Activated T-helper 1 cell treated with anti-CD3 and anti-CD28 coated beads, Interleukin-2, amount 50 U/mL, for 16 hours (primary cell): Measurements from ENCODE around the gene TSPAN9.

Experiments used
- DNase-seq, 2 donors: peaks; one replicate each; pipeline ENCODE4 v3.0.0-alpha.2; 2020; ENCODE audit warnings: low read depth in 1 of 2, low spot score in 1 of 2

TSPAN9 gene

DNA sequence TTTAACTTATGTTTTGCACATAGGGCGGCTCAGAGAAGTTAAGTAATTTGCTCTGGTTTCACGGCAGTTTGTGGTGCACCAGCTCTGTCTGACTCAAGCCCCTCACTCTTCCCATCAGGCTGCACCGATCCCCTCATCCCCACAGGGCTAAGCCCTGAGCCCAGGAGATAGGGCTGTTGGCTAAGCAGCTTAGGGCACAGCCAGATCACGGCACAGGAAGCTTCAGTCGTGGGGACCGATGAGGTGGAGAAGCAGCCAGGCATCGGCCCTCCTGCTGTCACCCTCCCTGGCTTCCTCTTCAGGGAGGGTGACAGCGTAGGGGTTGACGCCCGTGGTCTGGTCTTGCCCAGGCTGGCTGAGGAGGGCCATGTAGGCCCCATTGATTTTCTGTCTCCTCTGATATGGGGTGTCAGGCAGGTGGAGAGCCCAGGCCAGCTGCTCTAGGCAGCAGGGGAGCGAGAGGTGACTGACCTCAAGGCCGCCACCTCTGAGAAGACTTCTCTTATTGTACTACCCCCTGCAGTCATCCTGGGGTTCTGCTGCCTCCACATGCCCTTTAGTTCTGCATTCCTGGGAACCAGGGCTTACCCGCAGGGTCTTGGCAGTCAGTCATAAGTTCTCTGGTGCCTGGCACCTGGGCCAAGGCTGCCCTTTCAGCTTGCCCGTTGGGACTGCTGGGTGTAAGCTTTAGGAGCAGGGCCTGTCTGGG lies 166.4 kb downstream of the TSPAN9 start:
- DNase-seq, result no peak

DNA sequence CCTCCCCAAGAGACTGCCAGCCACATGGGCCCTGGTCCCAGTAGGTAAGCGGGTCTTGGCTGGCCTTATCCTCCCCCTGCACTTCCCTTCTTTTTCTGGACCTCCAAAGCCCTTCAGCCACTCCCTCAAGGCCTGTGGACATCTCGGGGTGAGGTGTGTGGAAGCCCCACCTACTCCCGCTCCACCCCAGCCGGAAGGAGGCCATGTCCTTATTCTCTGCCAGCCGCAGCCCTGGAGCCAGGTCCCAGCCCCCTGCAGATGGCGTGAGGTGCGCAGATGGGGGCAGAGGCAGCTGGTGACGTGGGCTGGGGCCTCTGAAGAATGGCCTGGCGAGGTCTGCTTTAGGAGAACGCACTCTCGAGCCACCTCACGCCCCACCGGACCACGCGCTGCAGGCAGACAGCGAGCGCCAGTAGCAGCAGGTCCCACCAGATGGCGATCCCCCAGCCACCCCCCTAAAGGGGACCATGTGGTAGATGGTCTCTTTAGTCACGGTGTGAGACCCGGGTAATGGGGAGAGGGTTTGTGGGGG lies 167.1 kb downstream of the TSPAN9 start:
- no peak for DNase-seq

- DNase-seq, result no peak
These were observed 169.1 kb downstream of the TSPAN9 start for GRCh38 chr12:3246253-3246652.

DNA sequence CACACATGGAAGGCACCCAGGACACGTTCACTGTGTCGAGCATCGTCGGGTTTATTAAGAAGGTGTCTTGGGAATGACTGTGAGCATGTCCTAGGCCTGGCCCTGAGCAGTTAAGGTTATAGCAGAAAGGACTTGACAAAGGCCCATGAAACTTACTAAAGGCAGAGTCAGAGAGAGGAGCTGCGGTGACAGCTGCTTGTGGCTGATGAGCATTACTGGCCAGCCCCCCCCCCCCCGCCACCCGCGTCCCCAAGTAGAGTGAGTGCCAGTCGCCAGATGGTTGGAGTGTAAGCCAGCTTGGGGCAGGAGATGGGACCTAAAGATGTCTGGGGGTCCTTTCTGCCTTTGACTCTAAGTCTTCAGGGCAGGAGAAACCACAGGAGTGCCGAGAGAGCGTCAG lies 169.9 kb downstream of the TSPAN9 start:
- DNase-seq, result no peak

- no peak for DNase-seq
These were observed 170.5 kb downstream of the TSPAN9 start for GRCh38 chr12:3247629-3248161.

GRCh38 chr12:3249081-3249800 lies 172.1 kb downstream of the TSPAN9 start:
- DNase-seq, result no peak

DNA sequence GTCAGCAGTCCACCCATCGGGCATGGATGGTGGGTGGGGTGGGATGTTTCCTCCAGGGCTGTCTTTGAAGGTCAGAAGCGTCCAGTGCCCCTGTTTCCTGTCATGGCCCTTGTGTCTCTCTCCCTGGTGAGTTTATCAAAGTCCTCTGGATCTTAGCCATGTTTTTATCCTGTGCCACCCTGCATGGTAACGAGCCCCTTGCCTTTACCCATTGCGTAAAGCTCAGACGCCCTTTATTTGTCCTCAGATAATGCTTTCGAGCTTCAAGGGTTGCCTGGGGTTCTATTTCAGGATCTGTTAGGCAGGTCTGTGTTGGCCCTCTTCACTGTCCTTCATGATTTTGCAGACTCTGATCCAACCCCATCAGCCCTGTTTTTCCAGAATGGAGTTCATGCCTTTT lies 172.9 kb downstream of the TSPAN9 start:
- no peak for DNase-seq

- DNase-seq, result no peak
These were observed 173.4 kb downstream of the TSPAN9 start for GRCh38 chr12:3250576-3250975.

- no peak for DNase-seq
These were observed 173.9 kb downstream of the TSPAN9 start for GRCh38 chr12:3251067-3251466.

DNA sequence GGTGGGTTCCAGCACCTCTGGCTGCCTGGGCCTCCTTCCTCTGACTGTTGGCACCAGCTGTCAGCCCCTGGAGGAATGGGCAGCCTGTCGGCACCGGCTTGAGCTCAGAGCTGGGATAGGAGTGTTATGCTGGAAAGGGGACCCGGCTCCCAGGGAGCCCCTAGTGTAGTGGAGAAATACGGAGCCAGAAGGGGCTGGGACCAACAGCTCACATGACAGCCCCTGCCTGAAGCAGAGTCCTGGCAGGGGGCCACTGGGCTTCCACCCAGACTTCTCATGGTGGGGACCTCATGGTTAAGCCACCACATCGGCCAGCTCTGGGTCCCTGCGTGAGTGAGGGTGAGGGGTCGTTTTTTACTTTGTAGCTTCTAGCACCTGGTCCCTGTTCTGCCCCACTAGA lies 174.5 kb downstream of the TSPAN9 start:
- no peak for DNase-seq

DNA sequence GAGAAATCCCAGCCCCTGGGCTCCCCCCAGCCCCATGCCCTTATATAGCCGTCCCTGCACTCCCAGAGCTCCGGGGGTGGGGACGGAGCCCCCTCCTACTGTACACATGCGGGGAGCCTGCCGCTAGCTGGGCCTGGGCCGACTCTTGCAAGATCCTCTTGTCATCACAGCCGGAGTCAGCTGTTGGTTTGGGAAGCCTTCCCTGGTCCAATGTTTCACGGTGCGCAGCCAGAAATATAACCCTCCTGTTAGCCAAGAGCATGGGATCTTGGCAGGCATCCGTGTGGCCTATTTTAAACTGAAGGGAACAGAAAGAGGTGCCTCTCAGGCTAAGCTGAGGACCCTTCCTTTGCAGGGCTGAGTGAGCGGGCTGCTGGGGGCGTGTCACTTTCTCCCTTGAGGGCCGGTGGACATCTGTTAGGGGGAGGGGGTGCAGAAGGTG lies 175.3 kb downstream of the TSPAN9 start:
- DNase-seq, result no peak

- DNase-seq, result no peak
These were observed 176.6 kb downstream of the TSPAN9 start for GRCh38 chr12:3253682-3254275.

DNA sequence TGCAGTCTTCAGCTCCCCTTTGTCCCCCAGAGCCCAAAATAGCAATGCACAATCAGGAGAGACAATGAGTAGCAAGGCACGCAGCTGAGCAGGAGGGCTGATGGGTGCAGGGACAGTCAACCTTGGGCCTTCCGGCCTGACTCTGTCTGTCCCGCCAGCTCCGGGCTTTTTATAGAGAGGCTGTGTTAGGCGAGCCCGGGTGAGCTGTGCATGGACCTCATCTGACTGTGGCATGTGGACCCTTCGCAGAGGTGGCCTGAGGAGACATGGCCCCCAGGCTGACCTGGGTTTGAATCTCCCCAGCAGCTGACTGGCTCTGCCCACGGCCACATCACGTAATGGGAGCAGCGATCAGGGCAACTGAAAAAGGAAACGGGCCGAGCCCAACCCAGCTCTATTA lies 177.9 kb downstream of the TSPAN9 start:
- DNase-seq, result no peak

GRCh38 chr12:3256103-3256631 lies 179.0 kb downstream of the TSPAN9 start:
- no peak for DNase-seq

GRCh38 chr12:3257411-3257810 lies 180.2 kb downstream of the TSPAN9 start:
- no peak for DNase-seq

DNA sequence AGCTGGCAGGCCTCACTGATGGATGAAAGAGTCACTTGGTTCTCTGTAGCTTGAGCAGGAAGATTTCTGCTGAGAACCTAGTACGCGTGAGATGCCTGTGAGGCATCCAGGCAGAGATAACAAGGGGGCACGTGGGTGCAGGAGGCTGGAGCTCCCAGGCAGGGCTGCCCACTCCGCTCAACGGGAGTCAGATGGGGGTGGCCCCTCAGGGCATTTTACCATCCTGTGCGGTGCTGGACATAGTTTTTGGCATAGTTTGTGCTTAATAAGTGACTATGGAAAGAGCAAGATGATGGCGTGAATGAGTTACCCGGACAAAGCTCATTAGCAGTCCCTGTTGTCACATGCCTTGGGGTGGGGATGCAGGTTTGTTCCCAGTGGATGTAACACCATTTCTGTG lies 182.8 kb downstream of the TSPAN9 start:
- no peak for DNase-seq

DNA sequence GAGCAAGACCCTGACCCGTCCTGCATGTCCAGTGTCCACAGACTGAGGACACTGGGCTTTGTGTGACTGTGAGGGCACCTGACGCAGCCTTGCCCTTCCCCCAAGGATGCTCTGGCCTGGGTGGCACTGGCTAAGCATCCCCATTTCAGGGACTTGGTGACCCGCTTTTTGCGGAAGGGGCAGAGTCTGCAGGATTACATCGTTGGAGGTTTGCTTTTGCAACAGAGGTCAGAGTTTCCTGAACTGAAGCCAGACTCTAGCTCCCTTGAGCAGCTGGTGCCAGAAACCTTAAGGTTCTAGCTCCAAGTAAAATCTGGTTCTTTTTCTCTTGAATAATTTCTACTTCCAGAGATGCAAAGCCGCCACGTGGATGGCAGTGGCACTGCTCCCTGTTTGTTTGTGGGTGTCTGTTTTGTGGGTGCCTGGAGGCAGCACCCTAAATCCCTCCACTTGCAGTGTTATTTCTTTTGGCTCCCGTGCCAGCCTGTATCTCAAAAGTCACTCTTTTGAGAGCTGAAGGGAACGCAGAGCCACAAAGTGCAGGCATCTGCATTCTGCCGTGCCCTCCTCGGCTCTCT lies 184.7 kb downstream of the TSPAN9 start:
- DNase-seq, result no peak

- no peak for DNase-seq
These were observed 185.3 kb downstream of the TSPAN9 start for GRCh38 chr12:3262470-3262869.

DNA sequence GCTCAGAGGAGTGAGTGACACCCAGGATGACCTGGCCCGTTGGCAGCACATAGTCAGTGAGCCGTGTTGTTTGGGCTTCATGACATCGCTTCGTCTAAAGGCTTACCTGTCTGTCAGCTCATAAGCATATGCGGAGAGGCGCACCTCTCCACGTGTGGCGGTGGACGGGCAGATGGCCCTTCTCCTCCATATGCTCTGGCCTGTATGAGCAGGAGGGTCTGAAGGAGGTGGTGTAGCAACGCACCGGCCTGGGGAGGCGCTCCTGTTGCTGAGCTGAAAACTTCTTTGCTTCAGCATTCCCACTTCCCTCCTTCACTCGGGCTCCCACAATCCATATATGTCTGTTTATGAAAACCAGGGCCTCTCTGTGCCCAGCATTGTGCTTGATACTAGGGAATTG lies 186.1 kb downstream of the TSPAN9 start:
- DNase-seq, result no peak

DNA sequence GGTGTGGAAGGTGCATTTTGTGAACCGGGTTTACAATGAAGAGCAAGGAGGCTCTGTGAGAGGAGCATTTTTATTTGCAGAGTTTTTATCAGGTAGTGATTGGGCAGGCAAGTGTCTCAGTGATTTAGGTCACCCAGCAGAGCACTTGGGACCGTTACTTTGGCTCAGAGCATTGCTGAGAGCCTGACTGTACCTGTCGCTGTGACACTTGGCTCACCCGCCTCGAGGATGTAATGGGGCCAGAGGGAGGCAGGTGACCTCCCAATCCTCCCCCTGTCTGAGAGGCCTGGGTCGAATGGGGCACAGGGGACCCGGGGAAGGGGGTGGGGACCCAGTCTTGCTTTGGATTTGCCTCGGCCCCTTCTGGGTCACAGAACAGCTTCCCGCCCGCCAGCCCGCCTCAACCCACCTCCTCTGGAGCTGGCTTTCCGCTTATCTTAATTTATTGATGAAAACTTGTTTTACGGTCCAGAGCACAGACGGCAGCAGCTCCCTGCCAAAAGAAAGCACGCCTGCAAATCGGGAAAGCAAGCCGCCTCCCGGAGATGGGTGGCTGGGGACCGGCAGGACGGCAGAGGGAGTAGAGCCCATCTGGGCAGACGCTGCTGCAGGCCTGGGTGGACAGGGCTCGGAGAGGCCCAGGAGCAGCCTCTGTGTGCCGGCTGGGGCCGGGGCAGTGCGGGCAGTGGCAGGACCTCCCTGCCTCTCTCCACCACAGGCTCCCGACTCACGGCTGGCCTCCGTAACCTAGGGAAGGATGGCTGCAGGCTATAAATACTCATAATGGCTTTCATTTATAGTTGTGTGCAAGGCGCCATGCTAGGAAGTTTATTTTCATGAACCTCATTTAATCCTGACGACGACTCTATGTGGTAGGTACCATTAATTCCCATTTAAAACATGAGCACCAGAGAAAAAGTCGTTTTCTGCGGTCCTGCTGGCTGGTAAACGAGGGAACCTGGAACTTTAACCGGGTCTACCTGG lies 187.1 kb downstream of the TSPAN9 start:
- DNase-seq, result no peak
